Mesendoderm (in vitro differentiated cells): ENCODE results near the gene USH1C.

Experiments used
- DNase-seq: peaks from one replicate; pipeline ENCODE4 v3.0.0; 2013
- H2AK5ac ChIP-seq: 2 replicates; pipeline ENCODE4 v1.6.1; 2013; ENCODE audit warnings: low read length, inconsistent platforms
- H2BK120ac ChIP-seq: 2 replicates; pipeline ENCODE4 v1.6.1; 2013; ENCODE audit warnings: low read depth, mild to moderate bottlenecking, low read length, moderate library complexity, mixed read lengths
- H2BK15ac ChIP-seq: replicated peaks from 2 replicates; pipeline ENCODE4 v1.6.1; 2013; ENCODE audit warnings: low read depth, mild to moderate bottlenecking, moderate library complexity
- H2BK5ac ChIP-seq: 2 replicates; pipeline ENCODE4 v1.6.1; 2013; ENCODE audit warnings: low read length, inconsistent platforms
- H3K18ac ChIP-seq: 2 replicates; pipeline ENCODE4 v1.6.1; 2013; ENCODE audit warnings: mild to moderate bottlenecking, low read length, mixed read lengths
- H3K23ac ChIP-seq: one replicate; pipeline ENCODE4 v1.6.1; 2013; ENCODE audit warnings: low read length
- H3K27ac ChIP-seq: 2 replicates; pipeline ENCODE4 v1.5.1; 2013; ENCODE audit warnings: low read depth, mild to moderate bottlenecking, inconsistent platforms, low read length, moderate library complexity
- H3K27me3 ChIP-seq: 2 replicates; pipeline ENCODE4 v1.6.1; 2013; ENCODE audit warnings: low read length, control low read depth, mild to moderate bottlenecking, inconsistent platforms; ENCODE audit not compliant: insufficient read depth, poor library complexity
- H3K36me3 ChIP-seq: 2 replicates; pipeline ENCODE4 v1.6.1; 2013; ENCODE audit warnings: low read length, inconsistent platforms; ENCODE audit not compliant: control insufficient read depth, insufficient read depth
- H3K4ac ChIP-seq: one replicate; pipeline ENCODE4 v1.6.1; 2013; ENCODE audit warnings: low read depth, mild to moderate bottlenecking, low read length, moderate library complexity
- H3K4me1 ChIP-seq: 2 replicates; pipeline ENCODE4 v1.6.1; 2013; ENCODE audit warnings: low read depth, low read length, inconsistent platforms; ENCODE audit not compliant: control insufficient read depth
- H3K4me2 ChIP-seq: 2 replicates; pipeline ENCODE4 v1.6.1; 2013; ENCODE audit warnings: low read length
- H3K4me3 ChIP-seq: 2 replicates; pipeline ENCODE4 v1.5.1; 2013; ENCODE audit warnings: mild to moderate bottlenecking, low read length
- H3K56ac ChIP-seq: one replicate; pipeline ENCODE4 v1.6.1; 2013; ENCODE audit warnings: low read length
- H3K79me1 ChIP-seq: 2 replicates; pipeline ENCODE4 v1.6.1; 2013; ENCODE audit warnings: low read length, inconsistent platforms
- H3K79me2 ChIP-seq: 2 replicates; pipeline ENCODE4 v1.6.1; 2013; ENCODE audit warnings: mild to moderate bottlenecking, low read length; ENCODE audit not compliant: control insufficient read depth, insufficient read depth
- H3K9ac ChIP-seq: 2 replicates; pipeline ENCODE4 v1.6.1; 2013; ENCODE audit warnings: low read length, inconsistent platforms
- H4K5ac ChIP-seq: one replicate; pipeline ENCODE4 v1.6.1; 2013; ENCODE audit warnings: low read length
- H4K8ac ChIP-seq: one replicate; pipeline ENCODE4 v1.6.1; 2013; ENCODE audit warnings: low read depth, mild to moderate bottlenecking, control low read depth, low read length, moderate library complexity
- WGBS: extraction: QIAGEN DNeasy Blood & Tissue Kit; methylation state at CpG from one replicate; pipeline ENCODE4 v1.1.7; 2013; ENCODE audit warnings: low lambda C conversion rate, missing lambda C conversion rate; ENCODE audit not compliant: insufficient coverage; ENCODE audit errors: extremely low coverage; 5-methylcytosine and 5-hydroxymethylcytosine counted together

USH1C gene

GRCh38 chr11:17459236-17459896, 84.8 kb downstream of the USH1C start:
- Histone ChIP-seq H3K23ac (no peak overlapping the region), H2BK120ac (no peak overlapping the region), H3K27ac (no peak overlapping the region), H4K5ac (no peak overlapping the region), H3K27me3 (no peaks in the 10 kb centered on the region), H2BK5ac (no peak overlapping the region), H2AK5ac (no peak overlapping the region), H3K79me2 (no peaks in the 10 kb centered on the region), H3K56ac (no peak overlapping the region), H3K79me1 (no peaks in the 10 kb centered on the region), H3K4me3 (no peak overlapping the region), H4K8ac (no peak overlapping the region), H2BK15ac (no peak overlapping the region), H3K4me1 (no peaks in the 10 kb centered on the region), H3K4ac (no peak overlapping the region), H3K4me2 (no peak overlapping the region), H3K18ac (no peak overlapping the region), H3K9ac (no peak overlapping the region), H3K36me3 (no peaks in the 10 kb centered on the region)
- WGBS = no CpG with 5 or more reads among the region's 9 CpGs
- no peak for DNase-seq

GRCh38 chr11:17458268-17458667, 85.9 kb downstream of the USH1C start:
- Histone ChIP-seq H3K79me2 (no peaks in the 10 kb centered on the region), H2AK5ac (no peak overlapping the region), H4K5ac (no peak overlapping the region), H3K4me1 (no peaks in the 10 kb centered on the region), H3K56ac (no peak overlapping the region), H3K79me1 (no peaks in the 10 kb centered on the region), H4K8ac (no peak overlapping the region), H3K18ac (no peak overlapping the region), H2BK5ac (no peak overlapping the region), H3K9ac (no peak overlapping the region), H3K23ac (no peak overlapping the region), H2BK15ac (no peak overlapping the region), H3K4ac (no peak overlapping the region), H3K27ac (no peak overlapping the region), H3K4me3 (no peak overlapping the region), H3K4me2 (no peak overlapping the region), H3K36me3 (no peaks in the 10 kb centered on the region), H2BK120ac (no peak overlapping the region), H3K27me3 (no peaks in the 10 kb centered on the region)
- WGBS = no CpG with 5 or more reads among the region's 8 CpGs
- no peak for DNase-seq

- Histone ChIP-seq H3K79me2 (no peaks in the 10 kb centered on the region), H3K4me2 (no peak overlapping the region), H3K27me3 (no peaks in the 10 kb centered on the region), H3K79me1 (no peaks in the 10 kb centered on the region), H3K23ac (no peak overlapping the region), H2BK15ac (no peak overlapping the region), H3K4me1 (no peaks in the 10 kb centered on the region), H3K36me3 (no peaks in the 10 kb centered on the region), H3K4me3 (no peak overlapping the region), H3K56ac (no peak overlapping the region), H3K9ac (no peak overlapping the region), H3K18ac (no peak overlapping the region), H2AK5ac (no peak overlapping the region), H2BK120ac (no peak overlapping the region), H2BK5ac (no peak overlapping the region), H3K4ac (no peak overlapping the region), H3K27ac (no peak overlapping the region), H4K5ac (no peak overlapping the region), H4K8ac (no peak overlapping the region)
- WGBS = no CpG with 5 or more reads among the region's 8 CpGs
- DNase-seq = no peak
Observed at GRCh38 chr11:17457396-17458173, 86.6 kb downstream of the USH1C start.

- H3K27ac ChIP-seq = no peak overlapping the region
- no peak overlapping the region for H3K18ac ChIP-seq
- H3K79me2 ChIP-seq = no peaks in the 10 kb centered on the region
- H4K5ac ChIP-seq = no peak overlapping the region
- no peaks in the 10 kb centered on the region for H3K4me1 ChIP-seq
- no peak overlapping the region for H3K23ac ChIP-seq
- no peak overlapping the region for H4K8ac ChIP-seq
- whole genome bisulfite sequencing = no CpG with 5 or more reads among the region's 2 CpGs
- H2BK120ac ChIP-seq = no peak overlapping the region
- no peak overlapping the region for H3K4me2 ChIP-seq
- no peaks in the 10 kb centered on the region for H3K79me1 ChIP-seq
- no peaks in the 10 kb centered on the region for H3K27me3 ChIP-seq
- no peak overlapping the region for H3K9ac ChIP-seq
- no peak overlapping the region for H3K4ac ChIP-seq
- H2AK5ac ChIP-seq = no peak overlapping the region
- no peak overlapping the region for H3K56ac ChIP-seq
- H3K36me3 ChIP-seq = no peaks in the 10 kb centered on the region
- H2BK15ac ChIP-seq = no peak overlapping the region
- DNase-seq = no peak
- H3K4me3 ChIP-seq = no peak overlapping the region
- H2BK5ac ChIP-seq = no peak overlapping the region
Observed at GRCh38 chr11:17452668-17453067, 91.5 kb downstream of the USH1C start.

- Histone ChIP-seq H3K23ac (no peak overlapping the region), H2BK15ac (no peak overlapping the region)
Observed at GRCh38 chr11:17449158-17449557, 95.1 kb downstream of the USH1C start.

More at GRCh38 chr11:17449158-17449557, 95.1 kb downstream of the USH1C start:
- H3K4me3 ChIP-seq = no peak overlapping the region
- H3K79me2 ChIP-seq = no peaks in the 10 kb centered on the region
- no peak overlapping the region for H3K9ac ChIP-seq
- WGBS = no CpG with 5 or more reads among the region's 8 CpGs
- no peaks in the 10 kb centered on the region for H3K36me3 ChIP-seq
- no peak overlapping the region for H2AK5ac ChIP-seq
- no peaks in the 10 kb centered on the region for H3K27me3 ChIP-seq
- no peak overlapping the region for H3K18ac ChIP-seq
- no peak overlapping the region for H3K56ac ChIP-seq
- no peak overlapping the region for H2BK5ac ChIP-seq
- no peak overlapping the region for H2BK120ac ChIP-seq
- no peaks in the 10 kb centered on the region for H3K4me1 ChIP-seq
- H3K4ac ChIP-seq = no peak overlapping the region
- no peak overlapping the region for H4K8ac ChIP-seq
- no peak overlapping the region for H3K4me2 ChIP-seq
- no peak overlapping the region for H4K5ac ChIP-seq
- DNase-seq = no peak
- H3K27ac ChIP-seq = no peak overlapping the region
- H3K79me1 ChIP-seq = no peaks in the 10 kb centered on the region
